ENCODE data around the gene TLX2.

Gene TLX2

DNA sequence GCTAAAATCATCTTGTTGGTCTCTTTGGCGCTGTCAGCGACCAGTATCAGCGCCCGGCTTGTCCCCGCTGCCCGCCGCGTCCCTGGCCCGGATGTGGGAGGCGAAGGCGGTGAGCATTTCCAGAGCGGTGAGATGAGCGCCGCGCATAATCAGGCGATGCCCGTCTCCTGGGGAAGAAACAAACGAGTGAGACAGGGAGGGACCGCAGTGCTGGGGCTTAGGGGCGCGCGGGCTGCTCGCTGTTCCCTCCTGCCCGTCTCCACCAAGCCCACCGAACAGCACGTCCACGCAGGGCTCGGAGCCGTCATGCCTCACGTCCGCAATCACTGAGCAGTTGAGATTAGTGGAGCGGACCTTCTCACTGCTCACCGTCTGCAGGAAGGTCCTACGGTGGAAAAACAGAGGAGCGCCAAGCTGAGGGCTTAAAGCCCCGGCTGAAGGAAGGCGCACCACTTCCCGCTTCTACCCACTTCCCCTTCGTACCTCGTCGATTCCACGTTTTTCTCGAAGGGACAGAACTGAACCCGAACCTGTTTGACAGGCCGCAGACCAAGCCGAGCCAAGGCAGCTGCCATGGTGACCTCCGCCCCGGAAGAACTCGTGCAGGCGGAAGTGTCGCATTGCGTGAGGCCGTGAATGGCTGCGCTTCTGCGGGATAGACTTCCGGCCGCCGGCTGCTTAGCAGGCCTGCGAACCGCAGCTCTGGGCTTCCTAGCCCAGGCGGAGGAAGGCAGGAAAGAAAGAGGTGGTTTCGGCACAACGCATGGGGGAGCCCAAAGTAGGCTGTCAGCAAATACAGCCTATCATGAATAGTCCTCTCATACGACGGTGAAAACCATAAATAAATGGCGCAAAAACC is 41.9 kb upstream of the TLX2 start, which contains the start of gene MRPL53 (continued):
- TF ChIP-seq, protein P1, sequence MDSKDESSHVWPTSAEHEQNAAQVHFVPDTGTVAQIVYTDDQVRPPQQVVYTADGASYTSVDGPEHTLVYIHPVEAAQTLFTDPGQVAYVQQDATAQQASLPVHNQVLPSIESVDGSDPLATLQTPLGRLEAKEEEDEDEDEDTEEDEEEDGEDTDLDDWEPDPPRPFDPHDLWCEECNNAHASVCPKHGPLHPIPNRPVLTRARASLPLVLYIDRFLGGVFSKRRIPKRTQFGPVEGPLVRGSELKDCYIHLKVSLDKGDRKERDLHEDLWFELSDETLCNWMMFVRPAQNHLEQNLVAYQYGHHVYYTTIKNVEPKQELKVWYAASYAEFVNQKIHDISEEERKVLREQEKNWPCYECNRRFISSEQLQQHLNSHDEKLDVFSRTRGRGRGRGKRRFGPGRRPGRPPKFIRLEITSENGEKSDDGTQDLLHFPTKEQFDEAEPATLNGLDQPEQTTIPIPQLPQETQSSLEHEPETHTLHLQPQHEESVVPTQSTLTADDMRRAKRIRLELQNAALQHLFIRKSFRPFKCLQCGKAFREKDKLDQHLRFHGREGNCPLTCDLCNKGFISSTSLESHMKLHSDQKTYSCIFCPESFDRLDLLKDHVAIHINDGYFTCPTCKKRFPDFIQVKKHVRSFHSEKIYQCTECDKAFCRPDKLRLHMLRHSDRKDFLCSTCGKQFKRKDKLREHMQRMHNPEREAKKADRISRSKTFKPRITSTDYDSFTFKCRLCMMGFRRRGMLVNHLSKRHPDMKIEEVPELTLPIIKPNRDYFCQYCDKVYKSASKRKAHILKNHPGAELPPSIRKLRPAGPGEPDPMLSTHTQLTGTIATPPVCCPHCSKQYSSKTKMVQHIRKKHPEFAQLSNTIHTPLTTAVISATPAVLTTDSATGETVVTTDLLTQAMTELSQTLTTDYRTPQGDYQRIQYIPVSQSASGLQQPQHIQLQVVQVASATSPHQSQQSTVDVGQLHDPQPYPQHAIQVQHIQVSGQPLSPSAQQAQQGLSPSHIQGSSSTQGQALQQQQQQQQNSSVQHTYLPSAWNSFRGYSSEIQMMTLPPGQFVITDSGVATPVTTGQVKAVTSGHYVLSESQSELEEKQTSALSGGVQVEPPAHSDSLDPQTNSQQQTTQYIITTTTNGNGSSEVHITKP (tag by site-specific recombination; IDR thresholded peaks at IDR 0.05) = peak; percentile 72
- TF ChIP-seq ZBTB48 (tag by site-specific recombination; IDR thresholded peaks at IDR 0.05) (peak; percentile 50; the same call in 1 of the 2 replicates), ZNF302 (tag by site-specific recombination; IDR thresholded peaks at IDR 0.05; ENCODE audit: low read depth) (no peak), ZNF266 (tag by site-specific recombination; IDR thresholded peaks at IDR 0.05; ENCODE audit: low read depth) (no peak), GLI2 (tag by site-specific recombination; IDR thresholded peaks at IDR 0.05; ENCODE audit: borderline replicate concordance, low read depth) (no peak), ZNF600 (tag by site-specific recombination; IDR thresholded peaks at IDR 0.05) (peak; percentile 73; the same call in 1 of the 2 replicates), ZNF777 (tag by site-specific recombination; IDR thresholded peaks at IDR 0.05; ENCODE audit: borderline replicate concordance) (0 out of 2 replicates have a peak, but pooled peaks have one; percentile 41), ZNF366 (tag by site-specific recombination; conservative IDR thresholded peaks at IDR 0.05) (peak; percentile 40; the same call in 1 of the 2 replicates), ZNF155 (tag by site-specific recombination; IDR thresholded peaks at IDR 0.05) (no peak), OSR2 (tag by site-specific recombination; IDR thresholded peaks at IDR 0.05) (0 out of 2 replicates have a peak, but pooled peaks have one; percentile 13), ZSCAN30 (tag by site-specific recombination; IDR thresholded peaks at IDR 0.05) (peak; percentile 95), SCRT2 (tag by site-specific recombination; IDR thresholded peaks at IDR 0.05) (peak; percentile 77; the same call in 1 of the 2 replicates), ZNF341 (tag by site-specific recombination; IDR thresholded peaks at IDR 0.05; ENCODE audit: low read depth) (peak; percentile 89), WT1 (tag by site-specific recombination; IDR thresholded peaks at IDR 0.05) (0 out of 2 replicates have a peak, but pooled peaks have one; percentile 25), YY2 (tag by site-specific recombination; IDR thresholded peaks at IDR 0.05) (peak; percentile 96), SCRT1 (tag by site-specific recombination; IDR thresholded peaks at IDR 0.05; ENCODE audit: borderline replicate concordance) (peak; percentile 16; the same call in 1 of the 2 replicates), REPIN1 (tag by site-specific recombination; IDR thresholded peaks at IDR 0.05; ENCODE audit: low read depth) (no peak), ZNF660 (tag by site-specific recombination; IDR thresholded peaks at IDR 0.05) (peak; percentile 54; the same call in 1 of the 2 replicates), ZNF48 (tag by site-specific recombination; IDR thresholded peaks at IDR 0.05) (no peak)
- TF ChIP-seq, protein P2, sequence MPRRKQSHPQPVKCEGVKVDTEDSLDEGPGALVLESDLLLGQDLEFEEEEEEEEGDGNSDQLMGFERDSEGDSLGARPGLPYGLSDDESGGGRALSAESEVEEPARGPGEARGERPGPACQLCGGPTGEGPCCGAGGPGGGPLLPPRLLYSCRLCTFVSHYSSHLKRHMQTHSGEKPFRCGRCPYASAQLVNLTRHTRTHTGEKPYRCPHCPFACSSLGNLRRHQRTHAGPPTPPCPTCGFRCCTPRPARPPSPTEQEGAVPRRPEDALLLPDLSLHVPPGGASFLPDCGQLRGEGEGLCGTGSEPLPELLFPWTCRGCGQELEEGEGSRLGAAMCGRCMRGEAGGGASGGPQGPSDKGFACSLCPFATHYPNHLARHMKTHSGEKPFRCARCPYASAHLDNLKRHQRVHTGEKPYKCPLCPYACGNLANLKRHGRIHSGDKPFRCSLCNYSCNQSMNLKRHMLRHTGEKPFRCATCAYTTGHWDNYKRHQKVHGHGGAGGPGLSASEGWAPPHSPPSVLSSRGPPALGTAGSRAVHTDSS (tag by site-specific recombination; IDR thresholded peaks at IDR 0.05) = no peak

DNA sequence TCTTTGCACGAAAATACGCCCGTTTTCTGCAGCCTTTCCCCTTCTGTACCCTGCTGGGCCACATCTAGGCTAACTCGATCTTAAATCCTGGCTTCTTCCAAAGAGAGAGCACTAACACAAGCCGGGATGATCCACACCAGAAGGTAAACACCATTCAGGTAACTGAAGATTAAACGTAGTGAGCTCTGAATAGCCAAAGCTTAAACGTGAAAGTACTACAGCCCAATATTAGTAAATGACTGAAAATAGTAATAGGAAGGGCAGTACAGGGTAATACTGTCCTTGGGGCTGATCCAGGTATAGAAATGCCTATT is 41.3 kb upstream of the TLX2 start:
- TF ChIP-seq ZNF341 (tag by site-specific recombination; IDR thresholded peaks at IDR 0.05; ENCODE audit: low read depth) = no peak
- no peak for TF ChIP-seq ZNF785 (tag by site-specific recombination; IDR thresholded peaks at IDR 0.05)
- no peak for TF ChIP-seq ZNF677 (tag by site-specific recombination; IDR thresholded peaks at IDR 0.05)
- H3K27ac ChIP-seq (ENCODE audit: extremely low read depth, low read depth, low read length) = peak overlapping the region; percentile 87
- CTCF ChIA-PET = interaction anchor here (0.6 to 1.5 kb wide), 5 partner anchors 10 to 195 kb away, joined by 3 to 14 read pairs (median 3); partner anchors contain the start of genes CCDC142, INO80B and TTC31
- POLR2A ChIA-PET = interaction anchor here (0.8 to 4.0 kb wide), 10 partner anchors 9 to 117 kb away, joined by 3 to 44 read pairs (median 4); partner anchors contain the start of genes AUP1, CCDC142, HTRA2 and INO80B
- peaks cover 24 to 36% of the 10 kb centered on the region in 2 experiments for H3K36me3 ChIP-seq (ENCODE audit: control insufficient read depth in 2 of 2, insufficient read depth in 1 of 2, low read length in 2 of 2)
- peak overlapping the region; percentile 55 for H3K4me3 ChIP-seq (ENCODE audit: low read depth, low read length)
- no peaks in the 10 kb centered on the region for H3K9me3 ChIP-seq (ENCODE audit: control insufficient read depth, insufficient read depth, low read depth, low read length)
- 0 out of 2 replicates have a peak, but pooled peaks cover 2% of the 10 kb centered on the region for H3K4me1 ChIP-seq (ENCODE audit: control insufficient read depth, insufficient read depth, low read length)

Measured in HEK293 (cell line).